Choroid plexus epithelial cell (primary cell): ENCODE data around the gene ABTB1.
A peak's percentile ranks its signal among the peaks of the same experiment; 100 is the strongest.

ENCODE experiments used
- DNase-seq: peaks from one replicate; pipeline ENCODE4 v3.0.0-alpha.2; 2010; ENCODE audit warnings: low read depth
- H3K4me3 ChIP-seq: 2 replicates; pipeline ENCODE4 v1.5.1; 2011; ENCODE audit warnings: low read depth, mild to moderate bottlenecking, control low read depth, low read length, moderate library complexity
- TF ChIP-seq, protein P1 (sequence below): conservative IDR thresholded peaks from 2 replicates; pipeline ENCODE4 v1.5.1; 2011; ENCODE audit warnings: low read depth, mild to moderate bottlenecking, control low read depth, inconsistent platforms, low read length, moderate library complexity

The ABTB1 gene

DNA sequence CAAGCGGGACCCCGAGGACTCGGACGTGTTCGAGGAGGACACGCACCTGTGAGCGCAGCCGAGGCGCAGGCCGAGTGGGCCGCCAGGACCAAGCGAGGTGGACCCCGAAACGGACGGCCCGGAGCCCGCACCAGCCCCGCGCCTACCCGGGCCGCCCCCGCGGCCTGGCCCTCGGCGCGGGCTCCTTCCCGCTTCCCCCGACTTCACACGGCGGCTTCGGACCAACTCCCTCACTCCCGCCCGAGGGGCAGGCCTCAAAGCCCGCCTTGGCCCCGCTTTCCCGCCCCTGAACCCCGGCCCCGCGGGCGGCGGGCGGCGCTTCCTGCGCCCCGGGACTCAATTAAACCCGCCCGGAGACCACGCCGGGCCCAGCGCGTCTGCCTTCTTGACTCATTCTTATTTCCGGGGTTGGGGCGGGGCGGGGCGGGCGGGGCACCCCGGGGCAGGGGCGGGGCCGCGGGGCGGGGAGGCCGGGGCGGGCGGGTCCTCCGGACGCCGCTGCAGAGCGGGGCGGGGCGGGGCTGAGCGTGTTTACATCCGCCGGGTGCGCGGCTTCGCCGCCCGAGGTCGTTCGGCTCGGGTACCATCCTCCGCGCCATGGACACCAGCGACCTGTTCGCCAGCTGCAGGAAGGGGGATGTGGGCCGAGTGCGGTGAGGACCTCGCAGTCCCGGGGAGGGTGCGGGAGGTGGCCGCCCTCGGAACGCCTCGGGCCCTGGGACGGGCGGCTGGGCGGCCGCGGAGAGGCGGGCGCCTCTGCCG is at the start of gene ABTB1:
ABTB1 (plus strand) TSS at position 524 of the 762 bp plus-strand sequence; CDS start at position 598, 74 bp downstream.
- H3K4me3 ChIP-seq: peak within 1 kb of the TSS; percentile 91
- TF ChIP-seq, protein P1, sequence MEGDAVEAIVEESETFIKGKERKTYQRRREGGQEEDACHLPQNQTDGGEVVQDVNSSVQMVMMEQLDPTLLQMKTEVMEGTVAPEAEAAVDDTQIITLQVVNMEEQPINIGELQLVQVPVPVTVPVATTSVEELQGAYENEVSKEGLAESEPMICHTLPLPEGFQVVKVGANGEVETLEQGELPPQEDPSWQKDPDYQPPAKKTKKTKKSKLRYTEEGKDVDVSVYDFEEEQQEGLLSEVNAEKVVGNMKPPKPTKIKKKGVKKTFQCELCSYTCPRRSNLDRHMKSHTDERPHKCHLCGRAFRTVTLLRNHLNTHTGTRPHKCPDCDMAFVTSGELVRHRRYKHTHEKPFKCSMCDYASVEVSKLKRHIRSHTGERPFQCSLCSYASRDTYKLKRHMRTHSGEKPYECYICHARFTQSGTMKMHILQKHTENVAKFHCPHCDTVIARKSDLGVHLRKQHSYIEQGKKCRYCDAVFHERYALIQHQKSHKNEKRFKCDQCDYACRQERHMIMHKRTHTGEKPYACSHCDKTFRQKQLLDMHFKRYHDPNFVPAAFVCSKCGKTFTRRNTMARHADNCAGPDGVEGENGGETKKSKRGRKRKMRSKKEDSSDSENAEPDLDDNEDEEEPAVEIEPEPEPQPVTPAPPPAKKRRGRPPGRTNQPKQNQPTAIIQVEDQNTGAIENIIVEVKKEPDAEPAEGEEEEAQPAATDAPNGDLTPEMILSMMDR: no peak
- peak; percentile 75 for DNase-seq

DNA sequence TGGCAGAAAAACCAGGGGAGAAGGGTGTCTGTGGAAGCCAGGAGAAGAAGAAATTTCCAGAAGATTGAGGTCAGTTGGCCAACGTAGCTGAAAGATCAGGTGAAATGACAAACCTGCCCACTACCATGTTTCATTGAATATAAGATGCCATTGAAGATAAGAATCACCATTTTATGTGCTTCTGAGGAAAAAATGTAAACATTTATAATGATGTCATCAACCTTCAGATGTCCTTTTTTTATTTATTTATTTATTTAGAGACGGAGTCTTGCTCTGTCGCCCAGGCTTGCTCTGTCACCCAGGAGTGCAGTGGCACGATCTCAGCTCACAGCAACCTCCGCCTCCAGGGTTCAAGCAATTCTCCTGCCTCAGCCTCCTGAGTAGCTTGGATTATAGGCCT is 48.7 kb upstream of the ABTB1 start:
- H3K4me3 ChIP-seq: no peak overlapping the region
- TF ChIP-seq, protein P1: no peak
- no peak for DNase-seq

DNA sequence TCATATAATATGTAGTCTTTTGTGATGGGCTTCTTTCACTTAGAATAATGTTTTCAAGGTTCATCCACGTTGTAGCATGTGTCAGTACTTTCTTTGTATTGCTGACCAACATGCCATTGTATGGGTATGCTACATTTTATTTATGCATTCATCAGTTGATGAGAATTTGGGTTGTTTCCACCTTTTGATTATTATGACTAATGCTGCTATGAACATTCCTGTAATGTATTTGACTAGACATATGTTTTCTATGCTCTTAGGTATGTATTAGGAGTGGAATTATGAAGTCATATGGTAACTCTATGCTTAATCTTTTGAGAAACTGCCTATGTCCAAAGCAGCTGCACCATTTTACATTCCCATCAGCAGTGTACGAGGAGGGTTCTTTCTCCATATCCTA is 46.9 kb upstream of the ABTB1 start:
- DNase-seq: no peak
- TF ChIP-seq, protein P1: no peak
- no peak overlapping the region for H3K4me3 ChIP-seq

DNA sequence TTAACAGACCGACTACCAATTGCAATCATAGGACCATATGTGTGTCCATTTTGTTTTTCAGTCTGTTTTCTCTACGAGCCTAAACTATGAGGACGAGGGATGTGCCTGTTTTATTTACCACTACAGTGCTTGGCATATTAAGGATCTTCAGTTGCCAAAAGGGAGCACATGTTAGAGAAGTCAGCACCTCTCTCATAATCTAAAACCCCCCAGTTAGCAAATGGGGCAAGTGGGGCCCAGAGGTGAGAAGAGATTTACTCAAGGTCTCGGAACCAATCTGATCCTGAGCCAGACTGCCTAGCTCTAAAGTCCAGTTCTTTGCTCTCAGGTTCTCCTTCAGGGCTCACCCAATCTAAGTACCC is 44.3 kb upstream of the ABTB1 start:
- TF ChIP-seq, protein P1: no peak
- H3K4me3 ChIP-seq: no peak overlapping the region
- DNase-seq: no peak

DNA sequence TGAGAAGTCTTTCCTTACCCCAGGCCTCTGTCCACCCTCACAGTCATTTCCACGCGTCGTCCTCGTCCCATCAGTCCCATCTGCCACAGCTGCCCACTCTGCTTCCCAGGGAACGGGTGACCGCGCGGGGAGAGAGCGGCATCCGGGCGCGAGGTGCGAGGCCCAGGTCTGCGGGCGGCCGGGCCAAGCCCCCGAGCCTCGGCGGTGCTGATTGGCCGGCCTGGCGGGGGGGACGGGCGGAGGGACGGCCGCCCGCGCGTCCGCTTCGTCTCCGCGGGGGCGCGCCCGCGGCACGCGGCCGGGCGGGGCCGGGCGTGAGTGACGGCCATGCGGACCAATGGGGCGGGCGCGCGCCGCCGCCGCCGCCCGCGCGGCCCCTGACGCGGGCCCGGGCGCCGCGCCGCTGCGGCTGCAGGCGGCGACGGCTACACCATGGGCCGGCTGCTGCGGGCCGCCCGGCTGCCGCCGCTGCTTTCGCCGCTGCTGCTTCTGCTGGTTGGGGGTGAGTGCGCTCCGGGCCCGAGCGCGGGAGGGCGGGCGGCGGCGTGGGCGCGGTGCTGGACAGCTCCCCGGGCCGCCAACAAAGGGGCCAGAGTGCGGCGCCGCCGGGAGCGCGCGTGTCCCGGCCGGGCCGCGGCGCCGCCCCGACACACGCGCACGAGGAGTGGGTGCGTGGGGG is 43.8 kb upstream of the ABTB1 start, which contains the start of gene PODXL2:
PODXL2 (plus strand) TSS at position 398 of the 679 bp plus-strand sequence; CDS start at position 433, 35 bp downstream.
- H3K4me3 ChIP-seq: peak within 1 kb of the TSS; percentile 43
- TF ChIP-seq, protein P1: no peak
- DNase-seq: peak; percentile 59

DNA sequence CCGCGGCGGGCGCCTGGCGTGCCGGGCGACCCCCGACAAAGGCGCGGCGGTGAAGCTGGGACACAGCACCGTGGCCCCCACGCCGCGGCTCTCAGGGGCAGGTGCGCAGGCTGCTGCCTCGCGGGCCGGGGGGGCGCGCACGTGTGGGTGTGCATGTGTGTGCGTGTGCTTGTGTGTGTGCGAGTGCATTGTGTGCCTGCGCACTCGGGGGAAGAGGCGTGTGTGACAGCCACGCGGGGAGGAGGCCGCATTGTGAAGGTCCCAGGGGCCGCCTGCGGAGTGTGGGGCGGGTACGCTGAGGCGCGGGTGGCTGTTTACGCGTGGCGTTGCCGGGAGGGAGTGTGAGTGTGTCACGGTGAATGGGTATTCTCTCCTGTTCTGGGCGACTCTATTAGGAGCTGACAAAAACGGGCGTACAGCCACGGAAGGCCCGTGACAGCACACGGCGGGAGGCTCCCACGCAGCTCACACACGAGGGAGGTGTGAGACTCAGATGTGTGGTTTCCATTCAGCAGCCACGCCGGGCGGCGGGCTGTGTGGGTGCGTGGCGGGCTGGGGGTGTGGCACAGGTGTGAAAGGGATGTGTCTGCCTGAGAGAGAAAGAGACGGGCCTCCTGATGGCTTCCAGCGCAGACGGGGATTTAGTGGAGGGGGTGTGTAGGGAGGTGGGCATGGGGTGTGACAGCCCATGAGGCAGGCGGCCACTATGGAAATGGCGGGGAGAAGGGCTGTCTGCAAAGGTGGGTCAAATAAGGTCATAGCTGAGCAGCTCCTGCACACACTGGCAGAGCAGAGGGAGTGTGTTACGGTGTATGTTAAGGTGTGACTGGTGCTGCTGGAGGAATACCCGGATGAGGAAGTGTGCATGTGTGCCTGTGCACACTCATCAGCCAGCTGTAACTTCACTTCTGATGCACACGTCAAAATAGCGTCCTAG is 43.0 kb upstream of the ABTB1 start:
- no peak for DNase-seq
- TF ChIP-seq, protein P1: no peak
- H3K4me3 ChIP-seq: peak overlapping the region; percentile 43
